ENCODE data around the gene POLG.

The POLG gene

DNA sequence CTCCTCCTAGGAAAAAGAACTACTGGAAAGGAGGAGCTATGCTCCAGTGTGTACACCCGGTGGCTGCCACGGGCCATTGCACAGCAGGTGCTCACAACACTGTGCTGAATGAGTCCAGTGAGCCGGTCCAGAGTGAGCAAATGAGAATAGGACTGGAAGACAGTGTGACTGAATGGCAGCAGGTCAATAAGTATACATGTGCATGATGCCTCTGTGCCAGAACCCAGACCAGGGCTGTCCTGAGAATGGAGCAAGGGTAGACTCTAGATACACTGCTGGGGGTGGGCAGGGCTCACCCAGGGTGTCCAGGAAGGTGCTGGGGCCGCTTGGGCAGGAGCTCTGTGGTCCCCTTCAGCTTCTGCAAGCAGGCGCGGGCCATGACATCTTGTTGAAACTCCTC, 8.3 kb downstream of the POLG start:
- FAIRE-seq = no peak
- no peak for DNase-seq (ENCODE audit: low spot score)

DNA sequence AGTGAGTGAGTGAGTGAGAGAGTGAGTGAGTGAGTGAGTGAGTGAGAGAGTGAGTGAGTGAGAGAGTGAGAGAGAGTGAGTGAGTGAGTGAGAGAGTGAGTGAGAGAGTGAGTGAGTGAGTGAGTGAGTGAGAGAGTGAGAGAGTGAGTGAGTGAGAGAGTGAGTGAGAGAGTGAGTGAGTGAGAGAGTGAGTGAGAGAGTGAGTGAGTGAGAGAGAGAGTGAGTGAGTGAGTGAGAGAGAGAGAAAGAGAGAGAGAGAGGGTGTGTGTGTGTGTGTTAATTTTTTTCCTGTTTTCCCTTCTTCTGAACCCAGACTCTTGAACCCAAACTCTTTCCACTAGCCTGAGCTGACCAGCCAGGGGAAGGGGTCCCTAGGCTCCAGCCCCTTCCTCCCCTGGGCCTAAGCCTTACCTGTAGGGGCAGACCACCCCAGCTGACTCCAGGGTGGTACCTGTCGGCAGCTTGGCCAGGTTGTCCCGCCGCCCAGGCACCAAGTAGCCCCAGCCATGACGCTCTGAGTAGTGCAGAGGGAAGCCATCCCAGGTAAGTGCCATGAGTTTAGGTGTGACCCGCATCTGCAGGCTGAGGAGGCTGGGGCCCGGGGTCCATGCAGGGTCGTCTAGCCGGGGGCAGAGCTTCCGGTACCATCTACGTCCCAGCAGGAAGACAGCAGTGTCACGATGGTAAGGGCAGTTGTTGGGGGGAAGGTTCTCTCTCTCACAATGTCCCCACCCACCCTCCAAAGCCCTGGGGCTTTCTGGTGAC, 9.4 kb downstream of the POLG start:
- DNase-seq (ENCODE audit: low spot score) (no peak), FAIRE-seq (no peak)

DNA sequence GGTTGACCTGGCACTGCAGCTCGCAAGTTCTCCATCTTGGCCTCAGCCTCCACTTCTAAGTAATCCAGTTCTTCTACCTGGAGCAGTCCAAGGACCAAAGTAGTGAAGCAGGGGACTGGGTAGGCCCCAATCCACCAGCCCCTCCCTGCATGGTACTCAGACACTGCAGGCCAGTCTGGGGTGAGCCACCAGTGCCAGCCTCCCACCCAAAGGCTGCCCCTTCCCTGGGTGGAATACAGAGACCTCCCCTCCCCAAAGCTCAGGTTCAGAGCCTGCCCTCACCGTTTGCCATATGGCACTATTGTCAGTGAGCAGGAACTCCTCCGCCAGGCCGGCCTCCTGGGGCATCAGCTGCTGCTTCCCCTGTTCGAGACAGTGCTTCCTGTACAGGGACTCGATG, 10.8 kb downstream of the POLG start:
- no peak for DNase-seq (ENCODE audit: low spot score)
- no peak for FAIRE-seq

DNA sequence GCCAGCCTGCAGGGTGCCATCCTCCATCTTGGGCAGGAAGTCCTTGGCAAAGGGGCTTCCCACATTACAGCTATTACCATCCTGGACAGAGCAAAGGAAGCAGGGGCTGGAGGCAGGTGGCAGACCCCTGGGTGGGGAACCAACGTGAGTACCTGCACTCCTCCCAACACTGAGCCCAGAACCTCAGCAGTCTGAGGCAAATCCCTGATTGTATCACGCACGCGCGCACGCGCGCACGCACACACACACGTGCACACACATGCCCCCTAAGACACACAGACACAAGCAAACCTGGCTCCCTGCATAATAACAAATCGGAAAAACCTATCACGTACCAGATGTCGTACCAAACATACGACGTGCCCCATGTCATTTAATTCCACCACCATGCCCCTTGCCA, 11.8 kb downstream of the POLG start:
- no peak for FAIRE-seq
- DNase-seq (ENCODE audit: low spot score) = no peak

DNA sequence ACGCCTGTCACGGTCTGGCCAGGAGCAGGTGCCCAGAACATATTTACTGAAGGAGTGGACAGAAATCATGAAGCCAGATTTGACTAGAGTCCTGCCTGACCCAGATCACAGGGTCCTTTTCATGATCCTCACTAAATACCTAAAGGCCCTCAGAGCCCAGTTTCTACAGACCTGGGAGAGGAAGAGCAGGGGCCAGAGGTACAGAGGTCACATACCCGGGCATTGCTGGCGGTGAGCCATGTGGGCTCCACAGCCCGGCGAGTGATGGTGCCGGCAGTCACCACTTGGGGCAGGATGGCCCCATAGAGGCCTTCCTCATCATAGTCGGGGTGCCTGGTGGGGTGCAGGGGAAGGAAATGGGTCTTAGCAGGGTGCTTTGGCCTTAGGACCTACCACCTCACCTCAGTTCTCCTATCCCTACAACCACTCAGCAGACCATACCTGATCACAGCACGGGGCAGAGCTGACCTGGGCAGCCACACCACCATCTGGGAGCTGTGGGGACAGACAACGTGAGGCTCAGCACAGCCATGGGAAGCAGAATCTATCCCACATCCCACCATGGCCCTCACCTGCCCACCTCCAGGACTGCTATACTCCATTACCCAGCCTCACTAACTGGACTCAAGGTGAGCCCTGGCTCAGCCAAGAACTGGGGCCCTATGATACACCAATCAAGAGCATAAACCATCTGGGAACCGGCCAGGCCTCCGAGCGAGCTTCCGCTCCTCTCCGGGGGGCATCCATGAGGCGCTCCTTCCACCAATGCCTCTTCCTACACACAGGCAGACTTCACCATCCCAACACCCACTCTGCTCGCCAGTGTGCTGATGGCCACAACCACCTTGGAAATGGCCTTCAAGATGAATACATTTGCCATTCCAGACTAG, 12.9 kb downstream of the POLG start:
- FAIRE-seq = no peak

DNA sequence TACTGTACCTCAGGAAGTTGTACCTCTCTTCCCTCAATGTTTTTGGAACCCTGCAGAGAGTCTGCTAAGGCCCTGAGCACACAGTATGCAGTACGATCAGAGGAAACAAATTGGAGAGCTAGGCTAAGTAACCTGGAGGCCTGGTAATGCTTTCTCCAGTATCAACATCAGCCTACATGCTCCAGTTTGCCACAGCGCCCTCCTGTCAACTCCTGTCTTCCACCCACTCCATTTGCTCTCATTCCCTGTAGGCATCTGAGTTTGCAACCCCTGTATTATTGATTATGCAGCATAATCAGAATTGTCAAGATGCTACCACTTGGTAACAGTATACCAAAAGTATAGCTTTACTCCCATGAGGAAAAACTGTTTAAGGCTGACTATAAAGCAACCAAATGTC, 14.4 kb downstream of the POLG start:
- DNase-seq (ENCODE audit: low spot score) (no peak), FAIRE-seq (no peak)

More for the DNA sequence above, 12.9 kb downstream of the POLG start:
- no peak for DNase-seq (ENCODE audit: low spot score)

DNA sequence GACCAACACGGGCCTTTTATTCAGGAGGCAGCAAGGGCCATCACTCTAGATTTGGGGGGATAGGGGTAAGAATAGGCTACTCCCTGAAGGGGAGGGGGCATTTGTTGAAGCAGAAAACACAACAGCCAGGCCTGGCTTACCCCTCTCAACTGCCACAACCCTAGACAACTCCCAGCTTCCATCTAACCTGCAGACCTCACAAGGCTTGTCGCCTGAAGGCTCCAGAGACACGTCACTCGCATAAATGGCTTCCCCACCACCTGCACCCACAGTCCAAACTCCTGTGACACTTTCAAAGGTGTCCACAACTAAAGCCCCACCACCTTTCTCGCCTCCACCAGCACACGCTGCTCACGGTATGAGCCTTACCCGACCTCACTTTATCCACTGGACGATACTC, 14.9 kb downstream of the POLG start:
- FAIRE-seq (no peak), DNase-seq (ENCODE audit: low spot score) (no peak)

DNA sequence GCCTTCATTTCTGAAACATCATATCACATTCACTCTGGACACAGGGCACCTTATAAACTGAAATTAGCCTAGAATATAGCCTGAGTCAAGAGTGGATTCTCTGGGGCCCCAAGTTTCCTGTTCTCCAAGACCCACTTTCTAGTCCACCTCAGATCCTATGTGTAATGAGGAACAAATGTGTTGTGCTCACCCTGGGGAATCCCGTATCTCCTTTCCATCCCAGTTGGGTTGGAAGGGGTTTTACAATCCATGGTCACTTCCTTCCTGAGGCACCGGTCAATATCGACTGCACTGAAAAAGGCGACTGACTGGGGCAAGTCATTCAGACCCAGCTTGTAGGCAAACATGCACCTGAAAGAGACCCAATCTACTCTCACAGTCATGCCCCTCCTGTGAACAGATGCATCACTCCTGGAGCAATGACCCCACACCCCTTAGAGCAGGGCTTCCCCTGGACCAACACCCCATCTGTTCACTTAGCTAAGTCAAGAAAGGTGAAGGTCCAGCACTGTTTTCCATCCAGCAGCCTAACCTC, 17.4 kb downstream of the POLG start:
- FAIRE-seq (no peak), DNase-seq (ENCODE audit: low spot score) (no peak)

DNA sequence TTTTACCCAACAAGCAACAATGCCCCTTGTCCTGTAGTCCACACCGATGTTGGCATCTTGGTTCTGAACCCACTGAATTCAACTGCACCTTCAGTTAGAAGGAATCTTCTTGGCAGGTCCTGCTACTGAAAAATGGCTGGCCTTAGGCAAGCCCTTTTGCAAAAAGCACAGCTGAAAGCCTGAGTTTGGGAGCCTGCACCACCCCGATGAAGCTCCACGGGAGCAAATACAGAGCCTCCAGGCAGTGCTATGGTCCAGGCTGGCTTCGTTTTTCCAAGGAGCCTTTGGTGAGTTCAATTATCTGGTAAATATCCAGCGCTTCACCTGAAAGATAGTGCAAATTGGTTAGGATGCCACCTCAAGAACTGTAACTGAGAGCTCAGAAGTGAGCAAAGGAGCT, 18.1 kb downstream of the POLG start:
- FAIRE-seq (no peak), DNase-seq (ENCODE audit: low spot score) (no peak)

DNA sequence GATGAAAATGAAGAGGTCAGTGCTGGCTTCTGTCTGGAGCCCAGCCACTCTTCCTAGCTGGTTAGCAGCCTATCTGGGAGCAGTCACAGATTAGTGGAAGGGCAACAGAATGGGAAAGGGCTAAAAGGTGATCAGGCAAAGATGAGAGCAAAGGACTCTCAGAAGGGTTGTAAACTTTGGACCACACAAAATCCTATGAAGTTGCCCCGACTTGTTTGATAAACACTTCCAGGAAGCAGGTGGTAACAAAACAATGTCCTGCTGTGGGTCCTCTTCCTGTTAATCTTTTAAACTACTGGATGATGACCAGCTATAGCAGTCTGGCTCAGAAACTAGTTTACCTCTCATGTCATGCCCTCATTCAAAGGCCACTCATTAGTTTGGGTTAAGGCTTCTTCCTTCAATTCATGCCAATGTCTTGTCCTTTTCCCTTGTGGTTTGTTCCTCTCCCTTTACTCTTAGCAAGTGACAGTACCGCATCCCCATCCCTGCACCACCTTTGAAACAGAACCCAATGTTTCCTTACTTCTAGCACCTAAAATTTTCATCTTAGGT, 19.2 kb downstream of the POLG start:
- DNase-seq (ENCODE audit: low spot score) (no peak), FAIRE-seq (no peak)

DNA sequence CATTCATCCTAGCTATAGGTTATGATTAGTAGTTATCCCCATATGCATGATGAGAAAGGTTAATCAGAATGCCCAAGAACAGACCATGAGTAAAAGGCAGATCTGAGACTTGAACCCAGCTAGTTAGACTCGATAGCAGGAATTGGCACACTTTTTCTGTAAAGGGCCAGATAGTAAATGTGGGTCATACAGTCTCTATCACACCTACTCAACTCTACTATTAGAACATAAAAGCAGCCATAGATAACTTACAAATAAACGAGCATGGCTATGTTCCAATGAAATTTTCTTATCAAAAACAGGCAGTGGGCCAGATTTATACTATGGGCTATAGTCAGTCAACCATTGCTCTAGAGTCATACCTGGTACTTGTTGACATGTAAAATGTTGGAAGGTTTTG, 24.6 kb downstream of the POLG start:
- DNase-seq (ENCODE audit: low spot score) (no peak), FAIRE-seq (no peak)

DNA sequence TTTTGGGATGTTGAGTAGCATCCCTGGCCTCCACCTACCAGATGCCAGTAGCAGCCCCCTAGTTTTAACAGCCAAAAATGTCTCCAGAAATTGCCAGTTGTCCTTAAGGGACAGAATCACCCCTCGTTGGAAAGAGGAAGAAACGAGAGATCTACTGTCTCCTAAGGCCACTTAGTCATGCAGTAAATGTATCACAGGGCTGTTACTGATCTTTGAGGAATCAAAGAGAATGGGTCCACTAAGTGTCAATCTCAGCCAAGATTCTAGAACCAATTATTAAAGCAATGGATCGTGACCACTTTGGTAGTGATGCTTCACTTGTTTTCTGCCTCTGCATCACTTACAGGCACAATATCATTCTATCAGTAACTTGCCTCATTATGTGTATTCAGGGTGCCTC, 26.4 kb downstream of the POLG start:
- FAIRE-seq = no peak

DNA sequence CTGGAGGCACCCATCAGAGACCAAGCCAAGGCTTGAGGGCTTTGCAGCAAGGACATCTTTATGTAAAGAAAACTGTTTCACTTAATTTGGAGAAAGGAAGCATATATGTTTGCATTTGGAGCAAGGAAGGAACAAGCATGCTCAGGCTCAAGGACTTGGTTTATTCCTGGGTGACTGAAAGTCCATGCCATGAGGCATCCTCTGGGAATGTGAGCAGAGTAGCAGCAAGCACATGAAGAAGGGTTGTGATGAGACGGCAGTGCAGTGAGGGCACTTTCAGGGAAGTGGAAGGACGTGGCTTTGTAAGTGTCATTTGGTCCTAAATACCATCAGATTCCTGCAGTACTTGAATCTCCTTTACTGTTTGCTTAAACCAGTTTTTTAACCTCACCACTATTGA, 26.8 kb downstream of the POLG start:
- DNase-seq (ENCODE audit: low spot score) (no peak), FAIRE-seq (no peak)

More for the DNA sequence above, 26.4 kb downstream of the POLG start:
- no peak for DNase-seq (ENCODE audit: low spot score)

DNA sequence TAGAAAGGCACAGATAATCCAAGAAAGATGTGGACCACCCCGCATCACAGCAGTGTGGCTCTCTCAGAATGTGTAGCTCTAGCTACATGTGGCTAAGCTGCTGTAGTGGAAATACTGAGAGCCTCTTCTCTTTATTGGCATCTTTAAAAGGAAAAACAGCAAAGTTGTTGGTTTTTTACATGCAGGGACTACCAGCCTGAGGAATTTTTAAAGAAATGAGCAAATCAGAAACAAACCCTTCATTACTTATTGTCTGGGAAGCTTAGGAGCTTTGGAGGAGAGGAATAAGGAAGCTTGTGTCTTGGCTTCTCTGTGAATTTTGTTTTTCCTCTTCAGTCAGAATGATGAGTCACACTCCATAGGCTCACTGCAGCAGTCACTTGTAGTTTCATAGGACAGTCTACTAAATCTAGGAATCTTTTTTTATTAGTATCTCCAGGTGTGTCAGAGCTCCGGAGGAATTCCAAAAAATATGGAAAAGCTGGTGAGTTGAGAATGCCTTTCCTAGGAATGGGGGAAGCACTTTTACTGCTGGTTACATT, 27.5 kb downstream of the POLG start:
- DNase-seq (ENCODE audit: low spot score) (no peak), FAIRE-seq (no peak)

DNA sequence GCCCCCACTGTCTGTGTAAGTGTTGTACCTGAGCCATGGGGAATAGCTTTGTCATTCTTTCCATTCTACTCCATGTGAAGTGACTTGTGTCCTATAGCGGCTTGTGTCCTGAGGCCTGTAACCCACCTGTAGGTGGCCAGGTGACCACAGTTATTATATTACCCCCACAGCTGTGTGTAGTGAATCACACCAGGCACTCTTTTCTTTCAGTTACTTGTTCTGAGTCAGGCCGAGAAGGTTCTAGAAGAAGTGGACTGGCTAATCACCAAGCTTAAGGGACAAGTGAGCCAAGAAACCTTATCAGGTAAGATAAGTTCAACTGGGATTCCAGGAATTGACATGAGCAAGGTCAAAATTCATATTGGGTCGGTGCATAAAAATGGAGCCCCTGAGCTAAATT, 29.2 kb downstream of the POLG start:
- DNase-seq (ENCODE audit: low spot score) = no peak
- no peak for FAIRE-seq

DNA sequence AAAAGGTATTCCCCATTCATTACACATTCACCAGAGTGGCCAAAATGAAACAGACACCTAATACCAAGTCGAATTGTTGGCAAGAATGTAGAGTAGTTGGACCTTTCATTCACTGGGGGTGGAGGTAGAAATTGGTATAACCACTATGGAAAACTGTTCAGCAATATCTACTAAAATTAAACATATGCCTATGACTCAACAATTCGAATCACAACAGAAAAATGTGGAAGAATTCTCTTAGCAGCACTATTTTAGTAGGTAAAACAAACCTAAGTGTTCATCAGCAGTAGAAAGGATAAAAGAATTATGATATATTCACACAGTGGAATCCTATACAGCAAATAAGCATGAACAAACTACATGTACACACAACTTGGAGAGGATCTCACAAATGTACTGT, 30.6 kb downstream of the POLG start:
- FAIRE-seq = no peak
- DNase-seq (ENCODE audit: low spot score) = no peak

DNA sequence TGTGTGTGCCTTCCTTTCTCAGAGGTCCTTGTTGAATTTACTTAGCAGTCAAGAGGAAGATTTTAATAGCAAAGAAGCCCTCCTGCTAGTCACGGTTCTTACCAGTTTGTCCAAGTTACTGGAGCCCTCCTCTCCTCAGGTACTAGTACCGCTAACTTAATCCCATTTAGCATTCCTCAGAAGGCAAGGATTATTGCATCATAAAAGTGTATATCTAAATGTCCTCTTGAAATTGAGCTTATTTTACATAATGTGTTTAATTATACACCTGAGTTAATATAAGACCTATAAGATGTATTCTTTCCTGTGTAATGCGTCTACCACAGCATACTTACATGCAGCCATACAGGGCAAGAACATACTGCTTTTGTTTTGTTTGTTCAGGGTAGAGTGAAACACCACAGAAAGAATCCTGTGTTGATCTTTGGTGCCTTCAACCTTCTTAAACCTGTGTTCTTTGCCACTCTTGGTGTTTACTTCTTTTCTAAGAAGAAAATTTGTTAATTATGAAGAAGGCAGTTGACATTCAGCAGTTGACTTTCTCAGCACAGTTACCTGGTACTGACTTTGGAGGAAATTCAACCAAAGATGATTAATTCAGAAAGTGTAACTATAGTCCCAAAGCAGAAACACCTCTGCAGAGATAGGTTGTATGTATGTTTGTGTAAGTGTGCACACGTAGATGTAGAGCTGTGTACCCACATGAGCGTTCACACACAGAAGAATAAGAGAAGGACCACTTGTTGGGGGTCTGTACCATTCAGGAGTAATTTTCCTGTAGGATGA, 33.1 kb downstream of the POLG start:
- FAIRE-seq (no peak), DNase-seq (ENCODE audit: low spot score) (no peak)

DNA sequence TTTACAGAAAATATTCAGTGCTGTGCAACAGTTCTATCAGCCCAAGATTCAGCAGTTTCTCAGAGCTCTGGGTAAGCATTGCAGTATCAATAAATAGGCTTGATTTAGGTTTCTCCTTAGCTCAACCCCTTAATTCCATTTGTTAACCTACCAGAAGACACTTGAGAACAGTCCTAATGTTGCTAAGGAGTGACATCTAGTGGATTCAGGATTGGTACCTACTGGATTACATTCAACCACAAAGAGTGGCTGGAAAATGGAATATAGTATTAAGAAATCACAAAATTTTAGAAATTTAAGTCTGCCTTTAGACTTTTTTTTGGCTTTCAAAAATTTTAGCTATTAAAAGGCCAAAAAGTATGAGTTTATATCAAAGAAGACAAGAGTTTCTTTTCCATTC, 34.7 kb downstream of the POLG start:
- DNase-seq (ENCODE audit: low spot score) (no peak), FAIRE-seq (no peak)

DNA sequence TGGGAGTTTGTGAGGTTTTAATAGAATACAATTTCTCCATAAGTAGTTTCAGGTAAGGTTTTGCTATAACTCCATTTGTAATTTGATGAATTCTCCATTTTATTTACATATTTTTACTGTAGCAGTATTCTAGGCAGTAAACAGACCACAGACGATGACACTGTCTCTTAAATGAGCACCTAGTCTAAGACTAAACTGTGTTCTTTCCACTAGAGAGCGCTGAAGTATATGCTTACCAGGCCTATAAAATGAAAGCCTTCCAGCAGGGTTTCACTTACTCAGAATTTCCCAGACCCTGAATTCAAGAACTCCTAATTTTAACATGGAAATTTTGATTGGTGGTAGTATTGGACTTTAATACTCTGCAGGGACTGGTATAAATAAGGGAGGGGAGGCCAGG, 41.6 kb downstream of the POLG start:
- FAIRE-seq (no peak), DNase-seq (ENCODE audit: low spot score) (no peak)

DNA sequence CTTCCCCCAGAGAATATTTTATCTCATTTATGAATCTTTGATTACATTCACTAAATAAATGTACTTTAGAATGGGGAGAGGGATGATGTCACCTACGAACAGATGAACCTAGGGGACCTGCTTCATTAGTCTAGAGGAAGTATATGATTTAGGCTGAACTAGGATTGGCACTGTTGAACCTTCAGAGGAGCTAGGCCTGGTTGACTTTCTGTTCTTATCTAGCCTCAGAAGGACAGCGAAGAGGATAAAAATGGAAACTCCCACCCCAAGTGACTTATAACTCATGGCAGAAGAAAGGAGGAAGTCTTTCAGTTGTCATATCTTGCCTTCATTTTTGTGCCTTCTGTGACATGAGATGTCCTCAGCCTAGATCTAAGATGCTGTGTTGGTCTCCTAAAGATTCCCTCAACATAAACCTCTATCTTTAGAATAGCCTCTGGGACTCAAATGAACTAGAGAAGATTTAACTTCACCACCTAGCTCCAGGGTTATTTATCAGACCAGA, 42.6 kb downstream of the POLG start:
- FAIRE-seq (no peak), DNase-seq (ENCODE audit: low spot score) (no peak)

DNA sequence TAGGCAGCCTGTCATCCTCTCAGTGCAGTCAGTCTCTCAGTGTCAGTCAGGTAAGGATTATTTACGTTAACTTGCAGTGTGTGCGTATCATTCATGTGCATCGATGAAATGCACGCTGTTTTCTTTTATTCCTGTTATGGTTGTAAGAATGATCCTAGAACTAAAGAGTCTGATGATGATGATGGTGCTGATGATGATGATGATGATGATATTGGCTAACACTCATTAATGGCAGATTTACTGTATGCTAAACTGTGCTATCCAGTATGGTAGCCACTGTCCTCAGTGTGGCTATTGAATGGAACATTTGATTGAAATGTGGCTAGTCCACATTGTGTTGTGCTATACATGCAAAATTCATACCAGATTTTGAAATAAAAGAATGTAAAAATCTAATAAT, 51.4 kb downstream of the POLG start:
- FAIRE-seq (no peak), DNase-seq (ENCODE audit: low spot score) (no peak)

All from RCC 7860 (cell line).